ENCODE data around the gene ABCG8. TPM values are rescaled to one million over a fixed set of nuclear protein-coding genes. Genes with fewer than 3 reads are reported as not detected.

ABCG8 gene
- total RNA-seq, 4 donors from 2014 or later: not detected

DNA sequence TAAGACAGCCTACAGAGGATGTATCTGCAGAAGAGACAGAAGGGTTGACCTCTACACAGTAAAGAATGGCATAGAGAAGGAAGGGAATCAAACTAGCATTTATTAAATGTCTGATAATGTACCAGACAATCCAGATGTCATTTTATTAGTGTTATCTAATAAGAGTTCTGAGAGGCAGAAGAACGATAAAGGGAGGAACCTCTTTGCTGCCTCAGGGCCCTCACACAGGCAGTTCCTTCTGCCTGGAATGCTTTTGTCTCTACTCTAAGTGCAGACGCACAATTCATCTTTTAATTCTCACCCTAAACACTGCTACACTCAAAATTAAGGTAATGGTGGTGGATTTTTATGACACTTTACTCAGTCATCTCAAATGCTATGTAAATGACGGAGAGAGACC lies 92.5 kb downstream of the ABCG8 start:
- 88 to 91% methylated on average over 3 of the region's 3 CpGs for WGBS, 2 donors
- no peak for DNase-seq (ENCODE audit: low spot score in 2 of 2)
- no peak for TF ChIP-seq POLR2A (IDR thresholded peaks at IDR 0.05)
- TF ChIP-seq, protein P1, sequence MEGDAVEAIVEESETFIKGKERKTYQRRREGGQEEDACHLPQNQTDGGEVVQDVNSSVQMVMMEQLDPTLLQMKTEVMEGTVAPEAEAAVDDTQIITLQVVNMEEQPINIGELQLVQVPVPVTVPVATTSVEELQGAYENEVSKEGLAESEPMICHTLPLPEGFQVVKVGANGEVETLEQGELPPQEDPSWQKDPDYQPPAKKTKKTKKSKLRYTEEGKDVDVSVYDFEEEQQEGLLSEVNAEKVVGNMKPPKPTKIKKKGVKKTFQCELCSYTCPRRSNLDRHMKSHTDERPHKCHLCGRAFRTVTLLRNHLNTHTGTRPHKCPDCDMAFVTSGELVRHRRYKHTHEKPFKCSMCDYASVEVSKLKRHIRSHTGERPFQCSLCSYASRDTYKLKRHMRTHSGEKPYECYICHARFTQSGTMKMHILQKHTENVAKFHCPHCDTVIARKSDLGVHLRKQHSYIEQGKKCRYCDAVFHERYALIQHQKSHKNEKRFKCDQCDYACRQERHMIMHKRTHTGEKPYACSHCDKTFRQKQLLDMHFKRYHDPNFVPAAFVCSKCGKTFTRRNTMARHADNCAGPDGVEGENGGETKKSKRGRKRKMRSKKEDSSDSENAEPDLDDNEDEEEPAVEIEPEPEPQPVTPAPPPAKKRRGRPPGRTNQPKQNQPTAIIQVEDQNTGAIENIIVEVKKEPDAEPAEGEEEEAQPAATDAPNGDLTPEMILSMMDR (IDR thresholded peaks at IDR 0.05): no peak
- intact Hi-C loops (cut with DNase I; ENCODE audit: low total_unique reads): no loop called here
- no peak overlapping the region for H3K4me3 ChIP-seq (ENCODE audit: low read depth, poor library complexity, severe bottlenecking)

Other genes starting within 250 kb of the ABCG8 start
- gene THADA, start 242.9 kb upstream of the ABCG8 start, total RNA-seq: 10 to 100 TPM; 19.5 to 26.4 (median 22.2) TPM
- gene PLEKHH2, start 201.7 kb upstream of the ABCG8 start, total RNA-seq: 10 to 100 TPM; 10.4 to 17.6 (median 15.4) TPM
- under 1 TPM in 3 of 4 donors, not detected in 1; 0.30 to 0.51 (median 0.36) TPM for gene C1GALT1C1L, start 162.5 kb upstream of the ABCG8 start, total RNA-seq
- 10 to 100 TPM; 13.6 to 20.4 (median 17.7) TPM for gene DYNC2LI1, start 64.9 kb upstream of the ABCG8 start, total RNA-seq
- not detected for gene ABCG5, start 132 bp upstream of the ABCG8 start, total RNA-seq
- 10 to 100 TPM; 39.5 to 51.2 (median 47.8) TPM for gene LRPPRC, start 157.0 kb downstream of the ABCG8 start, total RNA-seq

Measured in lower leg skin (tissue), 4 donors.